Stimulated activated CD8-positive, alpha-beta memory T cell treated with anti-CD3 and anti-CD28 coated beads, Interleukin-12 subunit alpha, Interleukin-12 subunit beta, amount 100 ng/mL, for 1 hour (primary cell): ENCODE results near the gene SOS1.

Experiments
- DNase-seq: peaks from one replicate; pipeline ENCODE4 v3.0.0-alpha.2; 2020; ENCODE audit warnings: low read depth

The SOS1 gene

GRCh38 chr2:39024833-39025232 lies 96.0 kb downstream of the SOS1 start:
- no peak for DNase-seq

- no peak for DNase-seq
Measured at GRCh38 chr2:39023649-39024048, 97.2 kb downstream of the SOS1 start.

- no peak for DNase-seq
Measured at GRCh38 chr2:39022642-39023235, 98.1 kb downstream of the SOS1 start.

- no peak for DNase-seq
Measured at GRCh38 chr2:39020383-39020782, 100.5 kb downstream of the SOS1 start.

GRCh38 chr2:39018638-39019037 lies 102.2 kb downstream of the SOS1 start:
- DNase-seq: no peak

GRCh38 chr2:39017334-39017733 lies 103.5 kb downstream of the SOS1 start:
- no peak for DNase-seq

GRCh38 chr2:39015424-39015823 lies 105.4 kb downstream of the SOS1 start:
- no peak for DNase-seq

- no peak for DNase-seq
Measured at GRCh38 chr2:39013871-39014270, 107.0 kb downstream of the SOS1 start.

GRCh38 chr2:39008665-39009064 lies 112.2 kb downstream of the SOS1 start:
- DNase-seq: no peak

- DNase-seq: no peak
Measured at GRCh38 chr2:39007875-39008504, 112.9 kb downstream of the SOS1 start.

GRCh38 chr2:39000552-39000951 lies 120.3 kb downstream of the SOS1 start:
- no peak for DNase-seq

- DNase-seq: no peak
Measured at GRCh38 chr2:38997781-38998180, 123.1 kb downstream of the SOS1 start.

- DNase-seq: no peak
Measured at GRCh38 chr2:38991899-38992298, 129.0 kb downstream of the SOS1 start.

- DNase-seq: no peak
Measured at GRCh38 chr2:38988716-38989115, 132.1 kb downstream of the SOS1 start.

GRCh38 chr2:38982498-38982897 lies 138.4 kb downstream of the SOS1 start:
- DNase-seq: no peak

GRCh38 chr2:38981670-38982357 lies 139.0 kb downstream of the SOS1 start:
- no peak for DNase-seq

GRCh38 chr2:38981003-38981669 lies 139.7 kb downstream of the SOS1 start:
- no peak for DNase-seq

GRCh38 chr2:38978908-38979307 lies 141.9 kb downstream of the SOS1 start:
- DNase-seq: no peak

- no peak for DNase-seq
Measured at GRCh38 chr2:38978296-38978903, 142.5 kb downstream of the SOS1 start.

- no peak for DNase-seq
Measured at GRCh38 chr2:38977047-38977446, 143.8 kb downstream of the SOS1 start.

GRCh38 chr2:38975042-38975441 lies 145.8 kb downstream of the SOS1 start:
- no peak for DNase-seq

GRCh38 chr2:38973266-38973665 lies 147.6 kb downstream of the SOS1 start:
- no peak for DNase-seq

- no peak for DNase-seq
Measured at GRCh38 chr2:38971377-38971776, 149.5 kb downstream of the SOS1 start.
